Bronchial epithelial cell (primary cell): ENCODE measurements around the gene CCDC61. TPM values are rescaled to one million over a fixed set of nuclear protein-coding genes. Genes with fewer than 3 reads are reported as not detected.

Source experiments
- DNase-seq: peaks from one replicate; pipeline ENCODE4 v3.0.0-alpha.2; 2010; ENCODE audit warnings: low read depth
- FAIRE-seq: peaks from 2 replicates; lab custom pipeline; 2011; peaks lifted over from hg19 to GRCh38; lab: Jason Lieb, UNC
- H3K27me3 ChIP-seq: 2 replicates; pipeline ENCODE4 v1.5.1; 2011; ENCODE audit warnings: low read length; ENCODE audit not compliant: control insufficient read depth, insufficient read depth
- H3K36me3 ChIP-seq: 2 replicates; pipeline ENCODE4 v1.5.1; 2011; ENCODE audit warnings: low read length; ENCODE audit not compliant: control insufficient read depth, insufficient read depth
- H3K4me3 ChIP-seq: 2 replicates; pipeline ENCODE4 v1.5.1; 2011; ENCODE audit warnings: mild to moderate bottlenecking, low read depth, low read length, control low read depth
- CTCF ChIP-seq: IDR thresholded peaks from 2 replicates; pipeline ENCODE4 v1.5.1; 2011; ENCODE audit warnings: mild to moderate bottlenecking, moderate library complexity, low read length, control low read depth, inconsistent platforms; ENCODE audit not compliant: insufficient read depth, severe bottlenecking
- total RNA-seq: library from RNA; depleted of rRNA; stranded (reverse); fragments of >200 nt; gene quantifications from 2 replicates; pipeline ENCODE4 v1.2.1, GENCODE V29; 2014

The CCDC61 gene
- total RNA-seq, 1 donor from 2014 or later, result 10.3 TPM

DNA sequence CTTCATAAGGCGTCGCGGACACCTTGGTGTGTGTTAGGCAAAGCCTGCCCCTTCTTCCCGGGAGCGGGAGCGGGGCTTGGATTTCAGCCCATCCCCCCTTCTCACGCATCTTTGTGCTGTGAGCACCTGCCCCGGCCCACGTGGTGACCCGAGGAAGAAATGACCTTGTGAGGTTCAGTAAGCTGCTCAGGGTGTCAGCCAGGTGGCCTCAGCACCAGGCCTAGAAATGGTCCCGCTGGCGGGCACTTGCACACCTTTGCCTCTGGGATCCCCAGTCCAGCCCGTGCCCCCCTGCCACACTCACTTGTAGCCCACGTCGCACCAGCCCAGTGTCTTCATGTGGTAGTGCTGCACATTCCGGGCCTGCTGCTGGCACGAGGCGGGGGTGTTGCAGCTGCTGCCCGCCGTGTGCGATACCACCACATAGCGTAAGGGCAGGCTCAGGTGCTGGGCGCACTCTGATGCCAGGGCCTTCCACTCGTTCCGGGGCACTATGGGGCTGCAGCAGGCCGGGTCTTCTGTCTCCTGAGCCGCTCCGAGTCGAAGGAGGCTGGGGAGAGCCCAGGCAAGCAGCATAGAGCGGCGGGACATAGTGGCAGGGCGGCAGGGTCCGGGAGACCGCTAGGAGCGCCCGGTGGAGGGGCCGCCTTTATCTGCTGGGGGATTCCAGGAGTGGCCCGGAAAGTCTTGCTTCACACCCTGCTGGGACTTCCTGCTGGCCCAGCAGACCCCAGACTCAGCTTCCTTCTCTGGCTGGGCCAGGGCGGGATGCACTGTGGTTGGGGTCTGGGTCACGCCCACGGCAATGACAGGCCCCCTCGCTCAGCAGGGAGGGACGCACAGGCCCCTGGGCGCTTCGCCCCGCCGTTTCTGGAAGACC lies 27.4 kb downstream of the CCDC61 start, which contains the start of gene PGLYRP1:
TSS of gene PGLYRP1 (minus strand) at position 623 of the 880 bp plus-strand sequence. CDS start at position 591, 32 bp downstream.
- no peak for TF ChIP-seq CTCF
- Histone ChIP-seq H3K36me3 (peaks cover 2% of the 10 kb centered on the region), H3K27me3 (peaks cover 13% of the 10 kb centered on the region), H3K4me3 (no peak within 1 kb of the TSS)
- DNase-seq, result no peak
- no peak for FAIRE-seq

DNA sequence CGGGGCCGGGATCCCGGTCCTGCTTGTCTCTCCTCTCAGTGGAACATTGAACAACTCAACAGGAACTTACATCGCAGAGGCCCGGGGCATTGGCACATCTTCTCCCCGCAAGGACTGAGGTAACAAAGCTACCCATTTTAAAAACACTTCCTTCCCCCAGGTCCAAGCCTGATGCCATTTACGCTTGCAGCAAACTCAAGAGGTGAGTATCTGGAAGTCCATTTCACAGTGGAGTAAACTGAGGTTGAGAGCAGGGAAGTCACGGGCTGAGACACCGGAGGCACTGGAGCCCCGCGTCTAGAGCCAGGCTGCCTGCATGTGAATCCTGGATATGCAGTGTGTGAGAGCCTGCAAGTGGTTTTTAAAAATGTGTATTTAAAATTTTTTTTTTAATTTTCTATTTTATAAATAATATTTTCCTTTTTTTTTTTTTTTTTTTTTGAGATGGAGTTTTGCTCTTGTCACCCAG lies 28.1 kb downstream of the CCDC61 start:
- DNase-seq, result no peak
- TF ChIP-seq CTCF, result no peak
- Histone ChIP-seq H3K4me3 (no peak overlapping the region), H3K27me3 (peaks cover 13% of the 10 kb centered on the region), H3K36me3 (peaks cover 2% of the 10 kb centered on the region)
- no peak for FAIRE-seq

- no peak for TF ChIP-seq CTCF
- no peak overlapping the region for H3K4me3 ChIP-seq
- no peaks in the 10 kb centered on the region for H3K36me3 ChIP-seq
- DNase-seq (no peak), FAIRE-seq (no peak)
- H3K27me3 ChIP-seq, result peaks cover 15% of the 10 kb centered on the region
Measured at GRCh38 chr19:46025835-46026234, 30.6 kb downstream of the CCDC61 start.

GRCh38 chr19:46030812-46031550 lies 35.7 kb downstream of the CCDC61 start:
- H3K36me3 ChIP-seq, result no peaks in the 10 kb centered on the region
- FAIRE-seq (no peak), DNase-seq (no peak)
- H3K27me3 ChIP-seq, result peaks cover 13% of the 10 kb centered on the region
- no peak overlapping the region for H3K4me3 ChIP-seq
- no peak for TF ChIP-seq CTCF

DNA sequence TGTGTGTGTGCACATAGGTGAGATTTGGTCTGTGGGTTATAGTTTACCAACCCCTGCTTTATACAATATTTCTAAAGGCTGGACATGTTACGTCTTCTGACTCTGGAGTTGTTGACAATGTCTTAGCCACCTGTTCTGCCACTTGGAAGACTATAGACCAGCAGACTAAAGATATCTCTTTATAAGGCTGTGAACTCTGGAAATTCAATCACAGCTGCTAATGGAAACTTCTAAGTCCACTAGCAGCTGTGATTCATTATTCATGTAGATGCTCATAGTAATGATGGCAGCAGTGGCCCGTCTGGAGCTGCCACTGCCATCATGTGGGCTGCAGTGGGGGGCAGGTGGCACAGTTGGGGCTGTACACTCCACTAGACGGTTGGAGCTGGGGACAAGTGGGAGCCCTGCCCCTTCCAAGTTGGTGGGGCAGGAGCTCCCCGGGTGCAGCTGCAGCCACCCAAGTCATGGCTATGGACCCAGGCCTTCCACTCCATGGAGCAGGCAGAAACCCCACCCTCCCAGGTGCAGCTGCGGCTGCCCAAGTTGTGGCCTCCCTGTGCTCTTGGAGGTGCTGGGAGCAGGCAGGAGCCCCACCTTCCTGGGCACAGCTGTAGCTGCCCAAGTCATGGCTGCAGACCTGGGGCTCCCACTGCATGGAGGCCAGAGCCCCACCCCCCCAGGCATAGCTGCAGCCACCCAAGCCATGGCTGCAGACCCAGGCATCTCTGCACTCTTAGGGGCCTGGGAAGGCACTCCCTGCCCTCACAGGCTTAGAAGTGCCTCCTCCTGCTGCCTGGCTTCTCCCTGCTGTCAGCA lies 36.7 kb downstream of the CCDC61 start:
- H3K4me3 ChIP-seq, result no peak overlapping the region
- no peaks in the 10 kb centered on the region for H3K36me3 ChIP-seq
- no peak for TF ChIP-seq CTCF
- DNase-seq, result no peak
- H3K27me3 ChIP-seq, result peaks cover 21% of the 10 kb centered on the region
- no peak for FAIRE-seq
